ENCODE measurements around the gene TMEM242.

The TMEM242 gene

DNA sequence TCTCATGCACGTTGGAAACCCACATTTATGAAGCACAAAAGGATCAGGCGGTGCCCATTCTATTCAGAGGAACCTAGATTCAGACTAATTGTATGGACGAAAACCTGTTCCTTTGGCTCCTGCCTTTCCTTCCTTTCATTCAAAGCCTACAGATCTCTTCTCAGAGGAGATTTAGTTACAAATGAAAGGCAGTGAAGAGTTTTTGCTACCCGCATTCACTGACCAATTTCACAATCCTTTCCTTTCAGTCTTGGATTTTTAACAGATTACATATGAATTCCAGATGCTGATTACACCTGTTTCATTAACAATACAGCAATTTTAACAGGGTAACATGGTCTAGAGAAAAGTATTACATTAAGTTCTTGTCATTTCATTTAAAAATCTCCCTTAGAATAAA, 32.0 kb downstream of the TMEM242 start:
- Histone ChIP-seq H3K36me3 (ENCODE audit: control insufficient read depth, insufficient read depth, low read length) (no peaks in the 10 kb centered on the region), H3K27ac (ENCODE audit: low read depth, low read length) (no peak overlapping the region), H2BK120ac (ENCODE audit: low read depth, low read length) (no peak overlapping the region), H3K18ac (ENCODE audit: low read length) (no peak overlapping the region), H2AK5ac (ENCODE audit: low read length) (no peak overlapping the region), H3K4me1 (ENCODE audit: control insufficient read depth, low read depth, low read length) (no peaks in the 10 kb centered on the region), H2BK5ac (ENCODE audit: low read length) (no peak overlapping the region), H3K79me1 (ENCODE audit: low read length) (no peaks in the 10 kb centered on the region), H4K8ac (ENCODE audit: low read depth, low read length) (no peak overlapping the region), H3K4ac (ENCODE audit: low read depth, low read length) (no peak overlapping the region), H3K79me2 (ENCODE audit: control insufficient read depth, insufficient read depth, low read length) (no peaks in the 10 kb centered on the region), H3K4me2 (ENCODE audit: low read length) (no peak overlapping the region), H3K4me3 (ENCODE audit: low read length) (no peak overlapping the region), H4K5ac (ENCODE audit: low read length) (no peak overlapping the region), H2BK15ac (replicated peaks; ENCODE audit: low read depth) (no peak overlapping the region), H3K27me3 (ENCODE audit: insufficient read depth, low read length, poor library complexity) (no peaks in the 10 kb centered on the region), H3K56ac (ENCODE audit: low read length) (no peak overlapping the region), H3K9ac (ENCODE audit: low read length) (no peak overlapping the region), H3K23ac (ENCODE audit: low read length) (no peak overlapping the region)
- WGBS (ENCODE audit: extremely low coverage, insufficient coverage, low lambda C conversion rate): no CpG with 5 or more reads among the region's 4 CpGs
- DNase-seq: no peak

DNA sequence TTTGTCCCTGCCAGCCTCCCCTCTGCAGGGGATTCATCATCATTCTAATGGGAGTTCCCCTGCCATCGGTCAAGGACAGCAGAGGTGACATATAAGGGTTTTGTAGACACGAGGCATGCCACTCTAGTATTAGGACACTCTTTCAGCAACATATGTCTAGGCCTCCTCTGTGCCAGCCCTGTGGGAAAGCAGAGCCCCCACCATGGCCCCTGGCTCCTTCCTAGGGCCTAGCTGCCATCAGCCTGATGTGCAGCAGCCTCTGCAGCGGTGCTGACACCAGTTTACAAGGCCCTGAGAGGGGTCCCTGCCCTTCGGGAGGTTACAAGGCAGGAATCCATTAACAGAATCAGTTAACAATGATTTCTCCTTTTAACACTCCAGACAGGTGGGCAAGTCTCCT, 32.5 kb downstream of the TMEM242 start:
- Histone ChIP-seq H2BK15ac (replicated peaks; ENCODE audit: low read depth) (no peak overlapping the region), H4K8ac (ENCODE audit: low read depth, low read length) (no peak overlapping the region), H3K27me3 (ENCODE audit: insufficient read depth, low read length, poor library complexity) (no peaks in the 10 kb centered on the region), H3K4ac (ENCODE audit: low read depth, low read length) (no peak overlapping the region), H3K56ac (ENCODE audit: low read length) (no peak overlapping the region), H4K5ac (ENCODE audit: low read length) (no peak overlapping the region), H2AK5ac (ENCODE audit: low read length) (no peak overlapping the region), H3K9ac (ENCODE audit: low read length) (no peak overlapping the region), H3K79me2 (ENCODE audit: control insufficient read depth, insufficient read depth, low read length) (no peaks in the 10 kb centered on the region), H2BK120ac (ENCODE audit: low read depth, low read length) (no peak overlapping the region), H3K4me3 (ENCODE audit: low read length) (no peak overlapping the region), H3K27ac (ENCODE audit: low read depth, low read length) (no peak overlapping the region), H3K4me2 (ENCODE audit: low read length) (no peak overlapping the region), H3K18ac (ENCODE audit: low read length) (no peak overlapping the region), H3K4me1 (ENCODE audit: control insufficient read depth, low read depth, low read length) (no peaks in the 10 kb centered on the region), H3K79me1 (ENCODE audit: low read length) (no peaks in the 10 kb centered on the region), H3K23ac (ENCODE audit: low read length) (no peak overlapping the region), H2BK5ac (ENCODE audit: low read length) (no peak overlapping the region), H3K36me3 (ENCODE audit: control insufficient read depth, insufficient read depth, low read length) (no peaks in the 10 kb centered on the region)
- no peak for DNase-seq
- WGBS (ENCODE audit: extremely low coverage, insufficient coverage, low lambda C conversion rate): no CpG with 5 or more reads among the region's 4 CpGs

DNA sequence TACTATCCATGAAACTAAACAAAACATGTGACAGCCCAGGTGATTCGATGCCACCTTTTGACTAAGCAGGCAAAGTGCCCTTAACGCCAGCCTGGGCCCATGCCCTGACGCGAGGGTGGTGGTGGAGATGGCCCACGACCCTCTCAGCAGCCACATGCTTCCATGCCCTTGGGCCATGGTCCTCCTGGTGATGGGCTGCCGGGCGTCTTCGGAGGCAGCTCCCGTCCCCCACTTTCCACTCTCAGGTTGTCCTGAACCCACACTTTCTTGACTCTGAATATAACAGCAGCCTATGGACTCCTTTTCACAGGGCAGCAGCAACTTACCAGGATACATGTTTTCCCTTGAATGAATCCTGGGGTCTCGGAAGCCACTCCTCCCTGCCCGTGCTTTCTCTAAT, 33.6 kb downstream of the TMEM242 start:
- H3K27me3 ChIP-seq (ENCODE audit: insufficient read depth, low read length, poor library complexity): no peaks in the 10 kb centered on the region
- no peaks in the 10 kb centered on the region for H3K79me2 ChIP-seq (ENCODE audit: control insufficient read depth, insufficient read depth, low read length)
- no peaks in the 10 kb centered on the region for H3K79me1 ChIP-seq (ENCODE audit: low read length)
- no peak overlapping the region for H3K4me3 ChIP-seq (ENCODE audit: low read length)
- WGBS (ENCODE audit: extremely low coverage, insufficient coverage, low lambda C conversion rate): no CpG with 5 or more reads among the region's 11 CpGs
- H3K18ac ChIP-seq (ENCODE audit: low read length): no peak overlapping the region
- H2BK5ac ChIP-seq (ENCODE audit: low read length): no peak overlapping the region
- H3K56ac ChIP-seq (ENCODE audit: low read length): no peak overlapping the region
- H2AK5ac ChIP-seq (ENCODE audit: low read length): no peak overlapping the region
- H3K27ac ChIP-seq (ENCODE audit: low read depth, low read length): no peak overlapping the region
- no peak overlapping the region for H3K4me2 ChIP-seq (ENCODE audit: low read length)
- no peak overlapping the region for H3K23ac ChIP-seq (ENCODE audit: low read length)
- no peak overlapping the region for H2BK15ac ChIP-seq (replicated peaks; ENCODE audit: low read depth)
- H3K9ac ChIP-seq (ENCODE audit: low read length): no peak overlapping the region
- H2BK120ac ChIP-seq (ENCODE audit: low read depth, low read length): no peak overlapping the region
- H3K36me3 ChIP-seq (ENCODE audit: control insufficient read depth, insufficient read depth, low read length): no peaks in the 10 kb centered on the region
- no peak overlapping the region for H4K5ac ChIP-seq (ENCODE audit: low read length)
- DNase-seq: no peak
- no peak overlapping the region for H3K4ac ChIP-seq (ENCODE audit: low read depth, low read length)
- no peak overlapping the region for H4K8ac ChIP-seq (ENCODE audit: low read depth, low read length)
- no peaks in the 10 kb centered on the region for H3K4me1 ChIP-seq (ENCODE audit: control insufficient read depth, low read depth, low read length)

DNA sequence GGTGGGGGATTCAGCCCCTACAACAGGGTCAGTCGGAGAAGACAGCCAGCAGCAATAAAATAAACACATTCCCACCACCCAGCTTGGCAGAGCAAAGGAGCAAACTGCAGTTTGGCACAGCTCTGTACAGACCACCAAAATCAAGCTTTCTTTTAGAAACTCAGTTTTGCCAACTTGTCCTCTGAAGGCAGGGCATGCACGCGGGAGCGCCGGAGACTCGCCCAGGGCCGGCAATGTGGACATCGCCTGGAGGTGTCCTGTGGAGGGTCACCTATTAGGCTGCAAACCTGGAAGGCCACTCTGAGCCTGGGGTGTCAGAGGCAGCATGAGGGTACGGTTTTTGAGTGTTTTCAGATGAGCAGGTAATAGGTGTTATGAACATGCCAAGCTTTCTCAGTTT, 34.7 kb downstream of the TMEM242 start:
- Histone ChIP-seq H3K4ac (ENCODE audit: low read depth, low read length) (no peak overlapping the region), H3K4me1 (ENCODE audit: control insufficient read depth, low read depth, low read length) (no peaks in the 10 kb centered on the region), H3K4me2 (ENCODE audit: low read length) (no peak overlapping the region), H2BK15ac (replicated peaks; ENCODE audit: low read depth) (no peak overlapping the region), H3K36me3 (ENCODE audit: control insufficient read depth, insufficient read depth, low read length) (no peaks in the 10 kb centered on the region), H3K18ac (ENCODE audit: low read length) (no peak overlapping the region), H3K56ac (ENCODE audit: low read length) (no peak overlapping the region), H3K9ac (ENCODE audit: low read length) (no peak overlapping the region), H3K4me3 (ENCODE audit: low read length) (no peak overlapping the region), H4K8ac (ENCODE audit: low read depth, low read length) (no peak overlapping the region), H3K79me2 (ENCODE audit: control insufficient read depth, insufficient read depth, low read length) (no peaks in the 10 kb centered on the region), H4K5ac (ENCODE audit: low read length) (no peak overlapping the region), H3K23ac (ENCODE audit: low read length) (no peak overlapping the region), H2BK120ac (ENCODE audit: low read depth, low read length) (no peak overlapping the region), H2BK5ac (ENCODE audit: low read length) (no peak overlapping the region), H3K79me1 (ENCODE audit: low read length) (no peaks in the 10 kb centered on the region), H3K27me3 (ENCODE audit: insufficient read depth, low read length, poor library complexity) (no peaks in the 10 kb centered on the region), H3K27ac (ENCODE audit: low read depth, low read length) (no peak overlapping the region), H2AK5ac (ENCODE audit: low read length) (no peak overlapping the region)
- no CpG with 5 or more reads among the region's 9 CpGs for WGBS (ENCODE audit: extremely low coverage, insufficient coverage, low lambda C conversion rate)
- DNase-seq: no peak

GRCh38 chr6:157287923-157288322, 35.4 kb downstream of the TMEM242 start:
- H3K4me1 ChIP-seq (ENCODE audit: control insufficient read depth, low read depth, low read length): no peaks in the 10 kb centered on the region
- no peak overlapping the region for H3K4ac ChIP-seq (ENCODE audit: low read depth, low read length)

GRCh38 chr6:157287247-157287850, 36.0 kb downstream of the TMEM242 start:
- Histone ChIP-seq H3K9ac (ENCODE audit: low read length) (no peak overlapping the region), H3K79me1 (ENCODE audit: low read length) (no peaks in the 10 kb centered on the region), H3K79me2 (ENCODE audit: control insufficient read depth, insufficient read depth, low read length) (no peaks in the 10 kb centered on the region), H2AK5ac (ENCODE audit: low read length) (no peak overlapping the region), H4K5ac (ENCODE audit: low read length) (no peak overlapping the region), H3K27ac (ENCODE audit: low read depth, low read length) (no peak overlapping the region), H3K18ac (ENCODE audit: low read length) (no peak overlapping the region), H3K4me3 (ENCODE audit: low read length) (no peak overlapping the region), H3K4ac (ENCODE audit: low read depth, low read length) (no peak overlapping the region), H3K4me2 (ENCODE audit: low read length) (no peak overlapping the region), H3K56ac (ENCODE audit: low read length) (no peak overlapping the region), H3K36me3 (ENCODE audit: control insufficient read depth, insufficient read depth, low read length) (no peaks in the 10 kb centered on the region), H2BK15ac (replicated peaks; ENCODE audit: low read depth) (no peak overlapping the region), H2BK120ac (ENCODE audit: low read depth, low read length) (no peak overlapping the region), H4K8ac (ENCODE audit: low read depth, low read length) (no peak overlapping the region), H3K23ac (ENCODE audit: low read length) (no peak overlapping the region), H3K4me1 (ENCODE audit: control insufficient read depth, low read depth, low read length) (no peaks in the 10 kb centered on the region), H3K27me3 (ENCODE audit: insufficient read depth, low read length, poor library complexity) (no peaks in the 10 kb centered on the region), H2BK5ac (ENCODE audit: low read length) (no peak overlapping the region)
- DNase-seq: no peak
- no CpG with 5 or more reads among the region's 10 CpGs for WGBS (ENCODE audit: extremely low coverage, insufficient coverage, low lambda C conversion rate)

More at GRCh38 chr6:157287923-157288322, 35.4 kb downstream of the TMEM242 start:
- Histone ChIP-seq H3K9ac (ENCODE audit: low read length) (no peak overlapping the region), H3K79me2 (ENCODE audit: control insufficient read depth, insufficient read depth, low read length) (no peaks in the 10 kb centered on the region), H4K8ac (ENCODE audit: low read depth, low read length) (no peak overlapping the region), H3K18ac (ENCODE audit: low read length) (no peak overlapping the region), H3K27ac (ENCODE audit: low read depth, low read length) (no peak overlapping the region), H3K23ac (ENCODE audit: low read length) (no peak overlapping the region), H3K79me1 (ENCODE audit: low read length) (no peaks in the 10 kb centered on the region), H2BK5ac (ENCODE audit: low read length) (no peak overlapping the region), H2BK120ac (ENCODE audit: low read depth, low read length) (no peak overlapping the region), H2BK15ac (replicated peaks; ENCODE audit: low read depth) (no peak overlapping the region), H3K27me3 (ENCODE audit: insufficient read depth, low read length, poor library complexity) (no peaks in the 10 kb centered on the region), H3K4me2 (ENCODE audit: low read length) (no peak overlapping the region), H3K4me3 (ENCODE audit: low read length) (no peak overlapping the region), H2AK5ac (ENCODE audit: low read length) (no peak overlapping the region), H3K36me3 (ENCODE audit: control insufficient read depth, insufficient read depth, low read length) (no peaks in the 10 kb centered on the region), H4K5ac (ENCODE audit: low read length) (no peak overlapping the region), H3K56ac (ENCODE audit: low read length) (no peak overlapping the region)
- DNase-seq: no peak
- no CpG with 5 or more reads among the region's 7 CpGs for WGBS (ENCODE audit: extremely low coverage, insufficient coverage, low lambda C conversion rate)
